Measurements from ENCODE around the gene RB1. TPM values are rescaled to one million over a fixed set of nuclear protein-coding genes. Genes with fewer than 3 reads are reported as not detected.

The RB1 gene
- total RNA-seq, 2 experiments from 2014 or later, result 33.5 to 84.4 TPM

DNA sequence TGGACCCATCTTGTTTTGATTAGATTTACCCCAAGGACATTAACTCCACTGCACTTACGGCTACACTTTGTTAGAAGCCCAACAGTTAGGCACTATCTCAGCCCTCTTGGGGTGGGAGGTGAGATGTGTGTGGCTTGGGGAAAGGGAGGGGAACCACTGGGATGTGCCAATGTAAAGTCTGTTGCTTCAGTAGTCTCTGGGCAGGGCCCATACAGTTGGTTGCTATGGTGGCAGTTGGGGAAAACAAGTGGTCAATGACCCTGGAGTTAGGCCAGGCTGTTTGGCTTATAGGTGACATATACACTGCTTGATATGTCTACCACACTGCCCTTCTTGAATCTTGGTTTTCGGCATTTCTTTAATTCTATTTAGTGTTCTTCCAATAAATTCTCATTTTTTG is 8.9 kb upstream of the RB1 start:
- H3K79me2 ChIP-seq (ENCODE audit: insufficient read depth, low read depth, low read length), result no peaks in the 10 kb centered on the region
- H3K4me2 ChIP-seq (ENCODE audit: low read length), result no peak overlapping the region
- POLR2A ChIA-PET, result no interaction called here
- H4K20me1 ChIP-seq (ENCODE audit: insufficient read depth, low read length), result no peaks in the 10 kb centered on the region
- TF ChIP-seq EZH2phosphoT487 (IDR thresholded peaks at IDR 0.05; ENCODE audit: borderline replicate concordance, low read depth, low read length), result no peak
- TF ChIP-seq CTCF (conservative IDR thresholded peaks at IDR 0.05; ENCODE audit: low read length), result no peak
- H3K9me3 ChIP-seq (ENCODE audit: low read length), result no peaks in the 10 kb centered on the region
- no peak overlapping the region for H3K4me3 ChIP-seq (ENCODE audit: low read depth, low read length, poor library complexity, severe bottlenecking)
- no peak for DNase-seq (ENCODE audit: low spot score)
- H3K9me2 ChIP-seq (ENCODE audit: insufficient read depth, low read length), result no peaks in the 10 kb centered on the region
- H3K36me3 ChIP-seq (ENCODE audit: insufficient read depth, low read length), result no peaks in the 10 kb centered on the region
- H3K4me1 ChIP-seq (ENCODE audit: insufficient read depth, low read length, poor library complexity, severe bottlenecking), result peaks cover 7% of the 10 kb centered on the region
- intact Hi-C loops (cut with micrococcal nuclease; ENCODE audit: unreplicated experiment), result no loop called here
- BruUV-seq (replicated peaks), result no TSS peak
- CTCF ChIA-PET (ENCODE audit: unreplicated experiment), result no interaction called here
- H3K27ac ChIP-seq (ENCODE audit: low read depth, low read length, poor library complexity, severe bottlenecking), result no peak overlapping the region
- H2AFZ ChIP-seq (ENCODE audit: low read length), result no peak overlapping the region

DNA sequence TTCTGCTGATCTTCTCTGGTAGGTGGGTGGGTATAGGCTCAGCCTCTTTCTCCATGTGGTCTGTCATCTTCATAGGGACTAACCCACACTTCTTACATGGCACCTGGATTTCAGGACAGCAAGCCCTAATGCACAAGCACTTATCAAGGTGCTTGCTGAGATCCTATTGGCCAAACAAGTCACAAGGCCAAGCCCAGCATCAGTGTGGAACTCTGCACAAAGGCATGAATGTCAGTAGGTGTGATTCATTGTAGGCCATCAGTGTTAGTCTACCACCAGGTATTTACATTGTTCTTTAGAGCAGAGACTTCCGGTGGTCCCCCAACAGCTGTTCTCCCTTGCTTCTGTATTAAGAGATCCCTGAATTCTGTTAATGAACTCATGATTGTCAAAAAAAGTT is 8.3 kb upstream of the RB1 start:
- no peaks in the 10 kb centered on the region for H3K9me3 ChIP-seq (ENCODE audit: low read length)
- H4K20me1 ChIP-seq (ENCODE audit: insufficient read depth, low read length), result no peaks in the 10 kb centered on the region
- no peak for DNase-seq (ENCODE audit: low spot score)
- H3K4me2 ChIP-seq (ENCODE audit: low read length), result no peak overlapping the region
- intact Hi-C loops (cut with micrococcal nuclease; ENCODE audit: unreplicated experiment), result no loop called here
- H2AFZ ChIP-seq (ENCODE audit: low read length), result no peak overlapping the region
- BruUV-seq (replicated peaks), result no TSS peak
- POLR2A ChIA-PET, result no interaction called here
- H3K36me3 ChIP-seq (ENCODE audit: insufficient read depth, low read length), result no peaks in the 10 kb centered on the region
- H3K79me2 ChIP-seq (ENCODE audit: insufficient read depth, low read depth, low read length), result no peaks in the 10 kb centered on the region
- peaks cover 7% of the 10 kb centered on the region for H3K4me1 ChIP-seq (ENCODE audit: insufficient read depth, low read length, poor library complexity, severe bottlenecking)
- no peak overlapping the region for H3K4me3 ChIP-seq (ENCODE audit: low read depth, low read length, poor library complexity, severe bottlenecking)
- H3K9me2 ChIP-seq (ENCODE audit: insufficient read depth, low read length), result no peaks in the 10 kb centered on the region
- H3K27ac ChIP-seq (ENCODE audit: low read depth, low read length, poor library complexity, severe bottlenecking), result no peak overlapping the region
- TF ChIP-seq CTCF (conservative IDR thresholded peaks at IDR 0.05; ENCODE audit: low read length) (no peak), EZH2phosphoT487 (IDR thresholded peaks at IDR 0.05; ENCODE audit: borderline replicate concordance, low read depth, low read length) (no peak)
- CTCF ChIA-PET (ENCODE audit: unreplicated experiment), result no interaction called here

GRCh38 chr13:48296528-48296927 is 7.0 kb upstream of the RB1 start:
- intact Hi-C loops (cut with micrococcal nuclease; ENCODE audit: unreplicated experiment), result no loop called here
- no peak overlapping the region for H3K4me2 ChIP-seq (ENCODE audit: low read length)
- TF ChIP-seq CTCF (conservative IDR thresholded peaks at IDR 0.05; ENCODE audit: low read length) (no peak), EZH2phosphoT487 (IDR thresholded peaks at IDR 0.05; ENCODE audit: borderline replicate concordance, low read depth, low read length) (no peak)

More at GRCh38 chr13:48296528-48296927, 7.0 kb upstream of the RB1 start:
- Histone ChIP-seq H3K9me2 (ENCODE audit: insufficient read depth, low read length) (no peaks in the 10 kb centered on the region), H2AFZ (ENCODE audit: low read length) (no peak overlapping the region), H3K36me3 (ENCODE audit: insufficient read depth, low read length) (no peaks in the 10 kb centered on the region), H3K27ac (ENCODE audit: low read depth, low read length, poor library complexity, severe bottlenecking) (no peak overlapping the region), H3K4me3 (ENCODE audit: low read depth, low read length, poor library complexity, severe bottlenecking) (no peak overlapping the region), H3K79me2 (ENCODE audit: insufficient read depth, low read depth, low read length) (no peaks in the 10 kb centered on the region), H3K9me3 (ENCODE audit: low read length) (no peaks in the 10 kb centered on the region), H4K20me1 (ENCODE audit: insufficient read depth, low read length) (no peaks in the 10 kb centered on the region), H3K4me1 (ENCODE audit: insufficient read depth, low read length, poor library complexity, severe bottlenecking) (peaks cover 7% of the 10 kb centered on the region)
- no peak for DNase-seq (ENCODE audit: low spot score)
- no TSS peak for BruUV-seq (replicated peaks)
- ChIA-PET POLR2A (interaction anchor here (0.7 kb wide), 1 partner anchor 9 kb away, joined by 3 read pairs; no protein-coding TSS in a partner anchor), CTCF (ENCODE audit: unreplicated experiment) (no interaction called here)

All from OCI-LY7 (cell line).